Activated T-cell treated with anti-CD3 and anti-CD28 coated beads, Interleukin-2, amount 50 U/mL, for 4 hours (primary cell): ENCODE data around the gene TBC1D16. TPM values are rescaled to one million over a fixed set of nuclear protein-coding genes. Genes with fewer than 3 reads are reported as not detected.
A peak's percentile ranks its signal among the peaks of the same experiment; 100 is the strongest.

Experiments used
- ATAC-seq, 2 donors: fragments of 200-7000 bp; cut with Tn5 transposase; one replicate each; pipeline ENCODE4 v1.10.0; 2021
- DNase-seq: peaks from one replicate; pipeline ENCODE4 v3.0.0-alpha.2; 2020
- H3K27me3 Mint-ChIP-seq: one replicate; pipeline ENCODE4 v1.8.0; 2021; ENCODE audit warnings: low read depth, mixed read lengths
- H3K36me3 Mint-ChIP-seq: one replicate; pipeline ENCODE4 v1.8.0; 2022; ENCODE audit warnings: mixed read lengths; ENCODE audit not compliant: insufficient read depth
- H3K4me1 Mint-ChIP-seq: one replicate; pipeline ENCODE4 v1.8.0; 2021; ENCODE audit warnings: low read depth, mixed read lengths
- H3K4me3 Mint-ChIP-seq: one replicate; pipeline ENCODE4 v1.8.0; 2021; ENCODE audit warnings: mild to moderate bottlenecking, moderate library complexity, mixed read lengths
- H3K9me3 Mint-ChIP-seq: one replicate; pipeline ENCODE4 v1.8.0; 2021; ENCODE audit warnings: mixed read lengths
- total RNA-seq, 3 donors: library from RNA; stranded (reverse); gene quantifications; one replicate each; pipeline ENCODE4 v1.2.1, GENCODE V29; 2021

TBC1D16 gene
- total RNA-seq, 3 donors from 2014 or later, result 2.2 to 3.3 (median 2.6) TPM

DNA sequence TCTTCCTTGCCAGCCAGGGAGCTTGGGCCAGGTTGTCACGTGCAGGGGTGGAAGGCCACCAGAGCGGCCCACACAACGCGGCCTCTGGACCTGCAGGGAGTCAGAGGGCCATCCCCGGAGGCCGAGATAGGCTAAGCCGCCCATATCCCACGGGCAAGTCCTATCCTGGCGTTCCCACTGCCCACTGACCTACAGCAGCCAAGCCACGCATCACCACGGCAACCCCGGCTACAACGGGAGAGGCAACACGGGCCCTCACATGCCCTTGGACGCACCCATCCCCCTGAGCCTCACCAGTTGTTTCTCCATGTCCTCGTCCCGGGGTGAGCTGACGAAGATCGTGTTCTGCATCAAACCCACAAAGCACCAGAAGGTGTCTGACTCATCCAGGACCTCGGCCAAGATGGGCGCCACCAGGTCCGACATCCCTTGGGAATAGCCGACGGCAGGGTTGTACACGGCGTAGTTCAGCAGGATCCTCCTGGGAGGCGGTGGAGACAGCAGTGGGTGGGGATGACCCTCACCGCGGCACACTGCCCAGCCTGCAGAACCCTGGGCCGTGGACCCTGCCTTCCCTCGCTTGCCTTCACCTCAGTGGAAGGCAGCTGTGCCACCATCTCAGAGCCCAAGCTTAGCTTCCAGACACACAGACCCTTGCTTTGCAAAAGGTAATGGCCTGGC, 88.2 kb downstream of the TBC1D16 start:
- no peaks in the 10 kb centered on the region for H3K9me3 Mint-ChIP-seq
- DNase-seq (no peak), ATAC-seq (no peak)
- peaks cover 8% of the 10 kb centered on the region for H3K4me1 Mint-ChIP-seq
- H3K27me3 Mint-ChIP-seq, result no peaks in the 10 kb centered on the region
- no peak overlapping the region for H3K4me3 Mint-ChIP-seq
- H3K36me3 Mint-ChIP-seq, result no peaks in the 10 kb centered on the region

DNA sequence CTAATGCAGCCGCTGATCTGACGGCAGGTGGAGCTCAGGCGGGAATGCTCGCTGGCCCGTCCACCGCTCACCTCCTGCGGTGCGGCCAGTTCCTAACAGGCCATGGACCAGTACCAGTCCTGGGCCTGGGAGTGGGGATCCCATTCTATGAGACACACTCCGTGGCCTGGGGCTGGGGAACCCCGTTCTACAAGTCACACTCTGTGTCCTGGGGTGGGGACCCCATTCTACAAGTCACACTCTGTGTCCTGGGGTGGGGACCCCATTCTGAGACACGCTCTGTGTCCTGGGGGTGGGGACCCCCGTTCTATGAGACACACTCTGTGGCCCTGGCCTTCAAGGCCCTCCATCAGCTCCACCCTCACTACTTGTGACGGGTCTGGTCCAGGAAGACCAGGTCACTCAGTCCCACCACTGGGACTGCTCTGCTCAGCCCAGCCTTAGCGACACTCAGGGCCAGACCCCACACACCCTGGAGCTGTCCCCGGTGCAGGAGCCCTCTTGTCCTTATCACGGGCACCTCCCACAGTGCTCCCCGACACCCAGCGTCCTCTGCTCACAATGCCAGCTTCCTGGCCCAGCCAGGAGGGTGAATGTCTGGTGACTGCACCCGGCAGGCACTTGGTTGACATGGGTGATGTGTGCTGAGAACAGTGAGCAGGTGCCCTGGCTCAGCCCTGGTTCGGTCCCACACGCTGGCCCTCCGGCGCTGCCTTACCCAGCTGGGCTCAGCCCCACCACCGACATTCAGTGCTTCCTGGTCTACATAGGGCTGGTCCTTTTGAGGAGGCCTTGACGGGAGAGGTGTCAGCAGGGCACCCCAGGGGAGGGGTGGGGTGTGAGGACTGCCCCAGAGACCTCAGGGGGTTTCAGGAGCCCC, 89.1 kb downstream of the TBC1D16 start:
- Mint-ChIP-seq H3K4me1 (peaks cover 9% of the 10 kb centered on the region), H3K9me3 (no peaks in the 10 kb centered on the region), H3K27me3 (no peaks in the 10 kb centered on the region), H3K4me3 (no peak overlapping the region), H3K36me3 (no peaks in the 10 kb centered on the region)
- DNase-seq (no peak), ATAC-seq (no peak)

GRCh38 chr17:79945591-79946255, 89.9 kb downstream of the TBC1D16 start:
- Mint-ChIP-seq H3K4me1 (peaks cover 9% of the 10 kb centered on the region), H3K36me3 (no peaks in the 10 kb centered on the region), H3K27me3 (no peaks in the 10 kb centered on the region), H3K4me3 (no peak overlapping the region), H3K9me3 (no peaks in the 10 kb centered on the region)
- DNase-seq (no peak), ATAC-seq (no peak)

- ATAC-seq, result no peak
- Mint-ChIP-seq H3K9me3 (no peaks in the 10 kb centered on the region), H3K36me3 (no peaks in the 10 kb centered on the region), H3K4me1 (peaks cover 9% of the 10 kb centered on the region), H3K4me3 (no peak overlapping the region), H3K27me3 (no peaks in the 10 kb centered on the region)
- no peak for DNase-seq
Measured at GRCh38 chr17:79944821-79945391, 90.8 kb downstream of the TBC1D16 start.

- Mint-ChIP-seq H3K36me3 (no peaks in the 10 kb centered on the region), H3K4me3 (no peak overlapping the region), H3K27me3 (no peaks in the 10 kb centered on the region), H3K4me1 (peaks cover 9% of the 10 kb centered on the region), H3K9me3 (no peaks in the 10 kb centered on the region)
- no peak for DNase-seq
- no peak for ATAC-seq
Measured at GRCh38 chr17:79944251-79944812, 91.3 kb downstream of the TBC1D16 start.

GRCh38 chr17:79943347-79944241, 92.1 kb downstream of the TBC1D16 start:
- ATAC-seq, result no peak
- Mint-ChIP-seq H3K9me3 (no peaks in the 10 kb centered on the region), H3K4me1 (peaks cover 9% of the 10 kb centered on the region), H3K27me3 (no peaks in the 10 kb centered on the region), H3K4me3 (no peak overlapping the region), H3K36me3 (no peaks in the 10 kb centered on the region)
- DNase-seq, result no peak

DNA sequence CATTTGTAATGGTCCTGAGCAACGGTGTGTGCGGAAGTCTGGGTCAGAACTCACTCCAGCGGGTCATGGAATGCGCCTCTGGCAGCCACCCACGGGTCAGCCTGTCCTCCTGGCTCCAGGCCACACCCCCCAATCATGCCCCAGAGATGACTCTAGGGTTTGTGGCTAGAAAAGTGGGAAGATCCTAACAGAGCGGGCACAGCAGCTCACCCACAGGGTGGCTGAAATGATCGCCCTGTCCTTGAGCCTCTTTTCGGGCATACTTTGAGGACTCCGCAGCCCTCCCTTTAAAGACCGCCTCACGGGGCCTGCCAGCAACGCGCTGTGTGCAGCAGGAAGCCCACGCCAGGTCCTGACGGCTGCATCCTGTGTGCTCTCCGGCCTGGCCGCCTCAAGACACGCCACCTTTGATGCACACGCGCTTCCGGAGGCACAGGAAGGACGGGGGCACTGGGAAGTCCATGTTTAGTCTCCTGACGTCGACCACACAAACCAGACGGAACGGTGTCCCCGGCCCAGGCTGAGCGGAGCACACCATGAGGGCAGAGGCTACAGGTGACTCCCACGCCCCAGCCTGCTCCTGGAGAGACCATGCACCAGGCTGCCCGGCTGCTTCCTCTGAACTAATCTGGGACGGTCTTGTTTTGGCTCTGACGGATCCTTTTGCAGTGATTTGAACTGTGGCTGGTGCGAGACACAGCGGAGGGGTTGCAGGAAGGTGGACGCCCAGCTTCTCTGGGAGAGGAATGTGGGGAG, 92.9 kb downstream of the TBC1D16 start:
- peak; percentile 4 for DNase-seq
- Mint-ChIP-seq H3K9me3 (no peaks in the 10 kb centered on the region), H3K27me3 (no peaks in the 10 kb centered on the region), H3K4me1 (peaks cover 14% of the 10 kb centered on the region), H3K36me3 (no peaks in the 10 kb centered on the region), H3K4me3 (no peak overlapping the region)
- ATAC-seq, result peak; percentile 55 to 64

GRCh38 chr17:79942011-79942405, 93.7 kb downstream of the TBC1D16 start:
- Mint-ChIP-seq H3K4me3 (no peak overlapping the region), H3K36me3 (no peaks in the 10 kb centered on the region), H3K9me3 (no peaks in the 10 kb centered on the region), H3K27me3 (no peaks in the 10 kb centered on the region), H3K4me1 (peaks cover 22% of the 10 kb centered on the region)
- ATAC-seq, result no peak
- no peak for DNase-seq

DNA sequence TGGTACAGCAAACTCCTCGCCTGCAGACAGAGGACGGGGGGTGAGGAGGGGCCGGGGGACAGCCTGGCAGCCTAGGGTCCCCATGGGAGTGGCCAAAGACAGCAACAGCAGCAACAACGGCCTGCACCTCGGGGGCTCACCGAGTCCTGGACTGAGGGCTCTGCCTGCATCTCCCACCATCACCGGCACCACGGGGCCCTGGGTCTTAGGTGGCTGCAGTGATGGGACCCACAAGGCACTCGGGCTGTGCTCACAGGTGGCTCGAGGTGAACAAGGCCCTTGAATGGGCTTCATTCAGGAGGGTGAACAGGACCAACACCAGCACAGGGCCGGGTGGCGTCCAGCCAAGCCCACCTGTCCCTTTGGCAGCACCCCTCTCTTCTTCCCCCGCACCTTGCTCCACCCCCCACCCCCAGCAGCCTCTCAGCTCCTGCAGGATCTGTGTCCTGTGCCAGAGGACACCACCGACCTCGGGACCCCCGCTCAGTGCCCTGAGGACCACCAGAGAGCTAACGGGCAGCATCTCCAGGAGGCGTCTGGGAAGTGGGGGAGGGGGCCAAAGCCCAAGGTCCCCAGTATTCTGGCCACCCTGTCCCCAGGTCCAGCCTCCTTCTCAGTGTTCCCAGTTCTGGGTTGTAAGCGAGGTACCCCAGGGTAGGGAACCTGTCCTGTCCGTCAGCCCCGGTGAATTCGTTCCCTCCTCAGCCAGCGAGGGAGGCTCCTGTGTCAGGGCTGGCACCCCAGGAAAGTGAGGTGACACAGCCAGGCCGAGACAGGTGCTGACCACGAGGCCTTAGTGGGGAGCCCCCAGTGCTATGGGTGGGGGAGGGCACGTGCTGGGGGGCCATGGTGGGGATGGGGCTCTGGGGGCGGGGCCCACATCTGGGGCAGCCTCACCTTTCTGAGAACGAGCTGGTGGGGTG, 94.3 kb downstream of the TBC1D16 start:
- no peaks in the 10 kb centered on the region for H3K36me3 Mint-ChIP-seq

DNA sequence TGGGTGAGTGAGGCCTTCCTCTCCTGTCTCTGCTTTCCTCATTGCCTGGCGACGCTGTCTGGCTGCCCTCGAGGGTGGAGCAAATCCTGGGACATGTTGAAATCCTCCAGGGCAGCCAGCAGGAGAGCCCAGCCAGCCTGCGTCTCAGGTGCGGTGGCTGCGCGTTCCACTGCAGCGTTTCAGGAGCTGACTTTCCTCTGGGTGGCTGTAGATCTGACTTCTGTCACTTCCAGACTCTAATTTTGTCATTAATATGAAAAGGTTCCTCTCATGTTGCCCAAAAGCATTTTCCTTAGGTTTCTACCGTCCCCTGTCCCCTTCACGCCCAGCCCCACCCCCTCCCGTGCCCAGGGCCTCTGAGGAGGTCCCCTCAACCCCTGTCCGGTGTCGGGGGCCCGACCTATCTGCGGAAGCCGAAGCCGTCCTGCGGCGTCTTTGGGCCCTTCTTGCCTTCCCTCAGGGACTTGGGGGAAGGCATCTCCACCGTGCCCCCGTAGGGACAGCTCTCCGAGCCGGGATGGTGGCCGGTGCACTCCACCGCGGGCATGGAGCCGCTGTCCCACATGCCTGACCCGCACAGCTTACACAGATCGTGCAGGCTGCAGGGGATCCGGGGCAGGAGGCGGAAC, 95.1 kb downstream of the TBC1D16 start:
- H3K4me1 Mint-ChIP-seq, result peaks cover 36% of the 10 kb centered on the region
- H3K4me3 Mint-ChIP-seq, result no peak overlapping the region
- ATAC-seq, result no peak
- no peaks in the 10 kb centered on the region for H3K9me3 Mint-ChIP-seq
- H3K36me3 Mint-ChIP-seq, result no peaks in the 10 kb centered on the region
- no peak for DNase-seq
- H3K27me3 Mint-ChIP-seq, result no peaks in the 10 kb centered on the region

More for the DNA sequence above, 94.3 kb downstream of the TBC1D16 start:
- H3K9me3 Mint-ChIP-seq, result no peaks in the 10 kb centered on the region
- ATAC-seq, result no peak
- peaks cover 28% of the 10 kb centered on the region for H3K4me1 Mint-ChIP-seq
- no peak overlapping the region for H3K4me3 Mint-ChIP-seq
- DNase-seq, result no peak
- no peaks in the 10 kb centered on the region for H3K27me3 Mint-ChIP-seq

DNA sequence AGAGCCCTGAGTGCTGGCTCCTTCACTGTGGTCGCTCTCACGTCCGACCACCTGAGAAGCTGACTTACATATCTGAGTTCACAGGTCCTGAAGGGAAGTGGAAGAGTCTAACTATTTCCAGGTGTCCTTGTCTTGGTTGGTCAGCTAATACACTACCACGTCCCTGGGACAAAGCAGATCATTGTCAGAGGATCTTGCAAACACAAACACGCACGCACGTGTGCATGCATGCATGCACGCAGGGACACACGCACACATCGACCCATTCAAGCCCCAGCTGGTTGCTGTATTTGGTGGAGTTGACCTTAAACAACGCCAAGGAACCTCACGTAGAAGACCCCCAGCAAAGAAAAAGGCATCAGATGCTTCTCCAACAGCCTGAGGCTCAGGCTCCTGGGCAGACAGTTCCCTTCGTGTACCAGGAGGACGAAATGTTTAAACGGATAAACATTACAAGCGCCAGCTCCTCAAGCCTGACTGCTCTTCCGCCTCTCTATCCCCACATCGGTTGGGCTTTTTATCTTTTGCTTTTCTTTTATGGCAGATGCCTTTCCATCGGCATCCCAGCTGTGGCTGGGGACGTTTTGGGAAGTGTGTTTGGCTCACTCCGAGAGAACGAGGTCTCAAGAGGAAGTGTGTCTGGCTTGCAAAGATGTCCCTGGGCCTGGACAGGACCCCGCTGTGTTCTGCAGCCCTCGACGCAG, 95.8 kb downstream of the TBC1D16 start:
- Mint-ChIP-seq H3K36me3 (no peaks in the 10 kb centered on the region), H3K4me3 (no peak overlapping the region), H3K4me1 (peaks cover 40% of the 10 kb centered on the region), H3K27me3 (no peaks in the 10 kb centered on the region), H3K9me3 (no peaks in the 10 kb centered on the region)
- ATAC-seq (no peak), DNase-seq (no peak)
